NB4 (cell line): ENCODE results near the gene NOBOX.
"Not testable (repeated sequence)": the region's sequence is repeated elsewhere in the genome, so short reads cannot be mapped to it uniquely, and the experiment has no call there.

Source experiments
- DNase-seq: peaks from one replicate; pipeline ENCODE4 v3.0.0; 2010; ENCODE audit warnings: low read depth
- H3K4me3 ChIP-seq: one replicate; pipeline ENCODE4 v1.5.1; 2011; ENCODE audit warnings: mild to moderate bottlenecking, low read depth, low read length, moderate library complexity
- MAX ChIP-seq: IDR thresholded peaks from 2 replicates; pipeline ENCODE4 v1.6.1; 2011; ENCODE audit warnings: low read depth, low read length
- MYC ChIP-seq: IDR thresholded peaks from 2 replicates; pipeline ENCODE4 v1.6.1; 2011; ENCODE audit warnings: low read depth, low read length
- POLR2A ChIP-seq: IDR thresholded peaks from 2 replicates; pipeline ENCODE4 v1.6.1; 2011; ENCODE audit warnings: mild to moderate bottlenecking; ENCODE audit not compliant: insufficient read length; ENCODE audit errors: extremely low read depth
- TF ChIP-seq, protein P1 (sequence below): IDR thresholded peaks from one replicate; pipeline ENCODE4 v1.5.1; 2012; ENCODE audit warnings: low read depth, low read length

NOBOX gene

DNA sequence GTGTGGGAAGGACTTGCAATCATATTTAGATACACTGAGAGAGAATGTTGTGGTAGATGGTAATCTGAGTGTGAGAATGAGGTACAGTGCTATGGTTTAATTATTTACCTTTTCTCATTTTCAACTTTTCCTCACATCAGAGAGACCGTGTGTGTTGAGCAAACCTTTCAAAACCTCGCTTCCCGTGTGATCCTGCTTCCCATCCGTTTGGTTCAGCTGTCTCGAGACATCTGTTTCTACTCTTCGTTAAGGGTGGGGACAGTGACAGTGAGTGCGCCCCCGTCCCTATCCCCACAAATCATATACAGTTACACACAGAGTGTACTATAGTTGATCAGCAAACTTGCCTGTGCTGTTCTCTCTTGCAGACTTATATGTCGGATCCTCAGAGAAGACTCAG, 33.0 kb upstream of the NOBOX start:
- no peak for DNase-seq
- no peak for TF ChIP-seq POLR2A
- no peak for TF ChIP-seq MAX
- no peak for TF ChIP-seq MYC
- TF ChIP-seq, protein P1, sequence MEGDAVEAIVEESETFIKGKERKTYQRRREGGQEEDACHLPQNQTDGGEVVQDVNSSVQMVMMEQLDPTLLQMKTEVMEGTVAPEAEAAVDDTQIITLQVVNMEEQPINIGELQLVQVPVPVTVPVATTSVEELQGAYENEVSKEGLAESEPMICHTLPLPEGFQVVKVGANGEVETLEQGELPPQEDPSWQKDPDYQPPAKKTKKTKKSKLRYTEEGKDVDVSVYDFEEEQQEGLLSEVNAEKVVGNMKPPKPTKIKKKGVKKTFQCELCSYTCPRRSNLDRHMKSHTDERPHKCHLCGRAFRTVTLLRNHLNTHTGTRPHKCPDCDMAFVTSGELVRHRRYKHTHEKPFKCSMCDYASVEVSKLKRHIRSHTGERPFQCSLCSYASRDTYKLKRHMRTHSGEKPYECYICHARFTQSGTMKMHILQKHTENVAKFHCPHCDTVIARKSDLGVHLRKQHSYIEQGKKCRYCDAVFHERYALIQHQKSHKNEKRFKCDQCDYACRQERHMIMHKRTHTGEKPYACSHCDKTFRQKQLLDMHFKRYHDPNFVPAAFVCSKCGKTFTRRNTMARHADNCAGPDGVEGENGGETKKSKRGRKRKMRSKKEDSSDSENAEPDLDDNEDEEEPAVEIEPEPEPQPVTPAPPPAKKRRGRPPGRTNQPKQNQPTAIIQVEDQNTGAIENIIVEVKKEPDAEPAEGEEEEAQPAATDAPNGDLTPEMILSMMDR: no peak
- no peak overlapping the region for H3K4me3 ChIP-seq

DNA sequence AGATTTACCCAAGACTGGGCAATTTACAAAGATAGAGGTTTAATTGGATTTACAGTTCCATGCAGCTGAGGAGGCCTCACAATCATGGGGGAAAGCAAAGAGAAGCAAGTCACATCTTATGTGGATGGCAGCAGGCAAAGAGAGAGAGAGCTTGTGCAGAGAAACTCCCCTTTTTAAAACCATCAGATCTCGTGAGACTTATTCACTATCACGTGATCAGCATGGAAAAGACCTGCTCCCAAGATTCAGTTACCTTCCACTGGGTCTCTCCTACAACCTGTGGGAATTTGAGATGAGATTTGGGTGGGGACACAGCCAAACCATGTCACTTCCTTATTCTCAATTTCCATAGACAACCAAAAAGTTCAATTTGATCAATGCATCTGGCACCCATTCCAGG, 24.9 kb upstream of the NOBOX start:
- TF ChIP-seq, protein P1: no peak
- no peak for TF ChIP-seq MYC
- TF ChIP-seq POLR2A: no peak
- TF ChIP-seq MAX: no peak

DNA sequence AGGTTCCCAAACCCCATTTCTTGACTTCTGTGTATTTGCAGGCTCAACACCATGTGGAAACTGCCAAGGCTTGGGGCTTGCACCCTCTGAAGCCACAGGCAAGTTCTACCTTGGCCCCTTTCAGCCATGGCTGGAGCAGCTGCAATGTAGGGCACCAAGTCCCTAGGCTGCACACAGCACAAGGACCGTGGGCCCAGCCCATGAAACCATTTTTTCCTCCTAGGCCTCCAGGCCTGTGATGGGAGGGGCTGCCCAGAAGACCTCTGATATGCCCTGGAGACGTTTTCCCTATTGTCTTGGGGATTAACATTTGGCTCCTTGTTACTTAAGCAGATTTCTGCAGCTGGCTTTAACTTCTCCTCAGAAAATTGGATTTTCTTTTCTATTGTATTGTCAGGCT, 24.0 kb upstream of the NOBOX start:
- not testable (repeated sequence) for H3K4me3 ChIP-seq, DNase-seq

More for the DNA sequence above, 24.9 kb upstream of the NOBOX start:
- DNase-seq: no peak
- H3K4me3 ChIP-seq: no peak overlapping the region

DNA sequence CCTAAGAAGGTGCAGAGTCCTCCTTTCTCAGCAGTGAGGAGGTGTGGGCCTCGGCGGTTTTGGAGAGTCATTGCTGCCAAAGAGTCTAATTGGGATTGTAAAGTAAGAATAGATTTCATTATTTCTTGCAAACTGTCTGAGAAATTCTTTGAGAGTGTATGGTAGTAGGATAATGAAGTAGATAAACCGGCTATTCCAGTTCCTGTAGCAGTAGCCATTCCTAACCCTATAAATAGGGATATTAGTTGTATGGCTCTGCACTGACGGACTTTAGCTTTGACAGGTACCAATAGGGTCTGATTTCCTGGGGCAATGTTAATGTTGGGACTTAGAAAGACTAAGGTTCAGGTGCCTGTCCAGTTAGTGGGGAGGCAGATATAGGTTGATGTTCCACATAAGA, 15.4 kb upstream of the NOBOX start:
- not testable (repeated sequence) for H3K4me3 ChIP-seq, DNase-seq

DNA sequence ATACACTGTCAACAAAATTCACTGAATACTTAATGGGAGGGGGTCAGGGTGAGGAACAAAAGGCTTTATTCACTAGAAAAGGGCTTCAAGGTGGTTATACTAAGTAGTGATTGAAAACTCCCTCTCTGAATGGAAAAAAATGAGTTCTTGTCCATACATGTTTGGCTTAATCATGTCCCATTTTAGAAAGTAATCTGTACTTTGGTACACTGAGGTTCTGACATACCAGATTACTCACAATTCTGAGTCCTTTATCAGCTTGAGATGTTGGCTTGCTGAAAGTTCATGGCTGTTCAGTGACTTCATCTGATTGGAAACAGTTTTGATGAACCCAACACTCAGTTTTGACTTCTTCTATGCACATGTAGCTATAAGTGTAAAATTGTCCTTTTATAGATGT, 12.8 kb upstream of the NOBOX start:
- TF ChIP-seq MYC: no peak
- no peak for TF ChIP-seq MAX
- TF ChIP-seq, protein P1: no peak
- no peak for TF ChIP-seq POLR2A
- no peak overlapping the region for H3K4me3 ChIP-seq
- DNase-seq: no peak

GRCh38 chr7:144415858-144416257, 12.4 kb upstream of the NOBOX start:
- no peak for DNase-seq
- H3K4me3 ChIP-seq: no peak overlapping the region
- TF ChIP-seq MAX (no peak), POLR2A (no peak), MYC (no peak)
- TF ChIP-seq, protein P1: no peak

- DNase-seq: no peak
- H3K4me3 ChIP-seq: no peak overlapping the region
- TF ChIP-seq MYC: no peak
- no peak for TF ChIP-seq POLR2A
These were observed 11.3 kb upstream of the NOBOX start for GRCh38 chr7:144414815-144415214.

- TF ChIP-seq MAX: no peak
- TF ChIP-seq, protein P1: no peak
- no peak for TF ChIP-seq POLR2A
- no peak for TF ChIP-seq MYC
- no peak overlapping the region for H3K4me3 ChIP-seq
- DNase-seq: no peak
These were observed 6.9 kb upstream of the NOBOX start for GRCh38 chr7:144410441-144410840.
